Left renal cortex interstitium (tissue), 4 donors: ENCODE results near the gene SYNE2. TPM values are rescaled to one million over a fixed set of nuclear protein-coding genes. Genes with fewer than 3 reads are reported as not detected.

Source experiments
- polyA plus RNA-seq, 4 donors: library from polyadenylated mRNA; unstranded; fragments of 120-200 nt; gene quantifications; one replicate each; pipeline ENCODE4 v1.2.1, GENCODE V29; 2013; ENCODE audit not compliant: insufficient read length in 4 of 4

SYNE2 gene
- polyA plus RNA-seq, 4 donors, result 82.1 to 148 (median 117) TPM

Other genes with a start within 250 kb of the SYNE2 start
- gene WDR89, start 211.1 kb upstream of the SYNE2 start, polyA plus RNA-seq, result 10 to 100 TPM; 18.6 to 28.2 (median 22.2) TPM
- 10 to 100 TPM; 24.3 to 40.1 (median 33.2) TPM for gene SGPP1, start 124.9 kb upstream of the SYNE2 start, polyA plus RNA-seq